Measurements from ENCODE around the gene PERCC1. TPM values are rescaled to one million over a fixed set of nuclear protein-coding genes. Genes with fewer than 3 reads are reported as not detected.
A peak's percentile ranks its signal among the peaks of the same experiment; 100 is the strongest.

PERCC1 gene
- total and polyA plus RNA-seq, 9 of the 15 experiments (the other 6 are each of a cell fraction or from before 2014, with no cell fraction given): not detected

- TF ChIP-seq ZNF592 (IDR thresholded peaks at IDR 0.05) (no peak), TOE1 (IDR thresholded peaks at IDR 0.05; ENCODE audit: borderline replicate concordance) (peak; percentile 90), TOE1 (CRISPR knock-in tag; IDR thresholded peaks at IDR 0.05; ENCODE audit: borderline replicate concordance, low read depth) (peak; percentile 83), ZNF79 (CRISPR knock-in tag; IDR thresholded peaks at IDR 0.05; ENCODE audit: low read depth) (no peak), CREB1 (IDR thresholded peaks at IDR 0.05) (0 out of 2 replicates have a peak, but pooled peaks have one; percentile 16), CREB1 (CRISPR knock-in tag; IDR thresholded peaks at IDR 0.05) (peak; percentile 68; the same call in 1 of the 2 replicates), HCFC1 (IDR thresholded peaks at IDR 0.05; ENCODE audit: low read depth, low read length) (no peak), LEF1 (IDR thresholded peaks at IDR 0.05) (no peak), ARID2 (IDR thresholded peaks at IDR 0.05) (no peak), JUNB (CRISPR knock-in tag; conservative IDR thresholded peaks at IDR 0.05) (0 out of 2 replicates have a peak, but pooled peaks have one; percentile 37), ZNF740 (CRISPR knock-in tag; IDR thresholded peaks at IDR 0.05) (peak; percentile 74; the same call in 1 of the 2 replicates), ZNF740 (tag; IDR thresholded peaks at IDR 0.05) (no peak), FUS (optimal IDR thresholded peaks at IDR 0.05; ENCODE audit: low read depth, low read length) (no peak), ZBED1 (IDR thresholded peaks at IDR 0.05) (no peak), POLR3A (IDR thresholded peaks at IDR 0.05; ENCODE audit: borderline replicate concordance, extremely low read depth, insufficient read depth, insufficient read length) (no peak), ZNF239 (CRISPR knock-in tag; IDR thresholded peaks at IDR 0.05) (peak; percentile 15; the same call in 1 of the 2 replicates), NKRF (IDR thresholded peaks at IDR 0.05; ENCODE audit: borderline replicate concordance) (no peak), SUPT5H (IDR thresholded peaks at IDR 0.05) (no peak), BDP1 (IDR thresholded peaks at IDR 0.05; ENCODE audit: insufficient read depth, insufficient read length) (no peak), ZNF232 (CRISPR knock-in tag; IDR thresholded peaks at IDR 0.05) (0 out of 2 replicates have a peak, but pooled peaks have one; percentile 40), NCOA6 (IDR thresholded peaks at IDR 0.05) (peak; percentile 100), E2F5 (CRISPR knock-in tag; IDR thresholded peaks at IDR 0.05) (no peak)
Observed at GRCh38 chr16:1413684-1414531, 17.0 kb upstream of the PERCC1 start (continued).

Measured in K562 (cell line).